ENCODE data around the gene LAMC3.
A peak's percentile ranks its signal among the peaks of the same experiment; 100 is the strongest.
"Not testable (repeated sequence)": the region's sequence is repeated elsewhere in the genome, so short reads cannot be mapped to it uniquely, and the experiment has no call there.

The LAMC3 gene

GRCh38 chr9:131084661-131085369 lies 75.8 kb downstream of the LAMC3 start:
- DNase-seq = no peak

GRCh38 chr9:131085370-131086122 lies 76.6 kb downstream of the LAMC3 start:
- DNase-seq = no peak

GRCh38 chr9:131087354-131087893 lies 78.5 kb downstream of the LAMC3 start:
- no peak for DNase-seq

GRCh38 chr9:131090025-131090787 lies 81.2 kb downstream of the LAMC3 start:
- no peak for DNase-seq

GRCh38 chr9:131091352-131091992 lies 82.5 kb downstream of the LAMC3 start:
- DNase-seq = no peak

- no peak for DNase-seq
Observed at GRCh38 chr9:131092030-131092429, 83.1 kb downstream of the LAMC3 start.

GRCh38 chr9:131092548-131093440 lies 83.8 kb downstream of the LAMC3 start:
- DNase-seq = no peak

GRCh38 chr9:131094015-131094414 lies 85.0 kb downstream of the LAMC3 start:
- DNase-seq = no peak

- peak; percentile 63 for DNase-seq
Observed at GRCh38 chr9:131094622-131095021, 85.6 kb downstream of the LAMC3 start.

GRCh38 chr9:131095666-131096268 lies 86.8 kb downstream of the LAMC3 start:
- no peak for DNase-seq

GRCh38 chr9:131096269-131097125 lies 87.5 kb downstream of the LAMC3 start, which contains the start of gene AIF1L:
Gene AIF1L, plus strand, starts transcription at chr9:131096531. Its CDS starts 99 bp downstream, at chr9:131096630.
- DNase-seq = peak; percentile 15

- DNase-seq = no peak
Observed at GRCh38 chr9:131097126-131097947, 88.4 kb downstream of the LAMC3 start.

GRCh38 chr9:131097948-131098278 lies 88.9 kb downstream of the LAMC3 start:
- no peak for DNase-seq

GRCh38 chr9:131098391-131099101 lies 89.6 kb downstream of the LAMC3 start:
- no peak for DNase-seq

GRCh38 chr9:131099102-131099606 lies 90.2 kb downstream of the LAMC3 start:
- DNase-seq = no peak

- not testable (repeated sequence) for DNase-seq
Observed at GRCh38 chr9:131099845-131100244, 90.9 kb downstream of the LAMC3 start.

- DNase-seq = no peak
Observed at GRCh38 chr9:131100445-131100844, 91.5 kb downstream of the LAMC3 start.

GRCh38 chr9:131101207-131101964 lies 92.4 kb downstream of the LAMC3 start:
- no peak for DNase-seq
